Transverse colon (tissue), 3 donors: ENCODE data around the gene CHGA.

ENCODE experiments used
- EP300 ChIP-seq: sonication (generic); formaldehyde crosslinking; IDR thresholded peaks from one replicate; pipeline ENCODE4 v1.6.1; 2017; ENCODE audit warnings: antibody characterized with exemption, low read depth
- POLR2A ChIP-seq: fragments of 450-650 bp; IDR thresholded peaks from one replicate; pipeline ENCODE4 v1.6.1; 2016; ENCODE audit warnings: antibody characterized with exemption, mild to moderate bottlenecking, moderate library complexity
- TF ChIP-seq, protein P1 (sequence below), 5 experiments: fragments of 200-600 bp in 3 of 5; fragments of 450-650 bp in 2 of 5; sonication (generic) in 3 of 5; IDR thresholded peaks; 1 replicate in 2 of 5; 2 replicates in 3 of 5; pipeline ENCODE4 v1.5.1; 2016 to 2017; ENCODE audit warnings: antibody characterized with exemption in 5 of 5, inconsistent platforms in 3 of 5, mild to moderate bottlenecking in 2 of 5, moderate library complexity in 1 of 5

GRCh38 chr14:92971601-92972180 is 48.7 kb downstream of the CHGA start:
- TF ChIP-seq, protein P1, sequence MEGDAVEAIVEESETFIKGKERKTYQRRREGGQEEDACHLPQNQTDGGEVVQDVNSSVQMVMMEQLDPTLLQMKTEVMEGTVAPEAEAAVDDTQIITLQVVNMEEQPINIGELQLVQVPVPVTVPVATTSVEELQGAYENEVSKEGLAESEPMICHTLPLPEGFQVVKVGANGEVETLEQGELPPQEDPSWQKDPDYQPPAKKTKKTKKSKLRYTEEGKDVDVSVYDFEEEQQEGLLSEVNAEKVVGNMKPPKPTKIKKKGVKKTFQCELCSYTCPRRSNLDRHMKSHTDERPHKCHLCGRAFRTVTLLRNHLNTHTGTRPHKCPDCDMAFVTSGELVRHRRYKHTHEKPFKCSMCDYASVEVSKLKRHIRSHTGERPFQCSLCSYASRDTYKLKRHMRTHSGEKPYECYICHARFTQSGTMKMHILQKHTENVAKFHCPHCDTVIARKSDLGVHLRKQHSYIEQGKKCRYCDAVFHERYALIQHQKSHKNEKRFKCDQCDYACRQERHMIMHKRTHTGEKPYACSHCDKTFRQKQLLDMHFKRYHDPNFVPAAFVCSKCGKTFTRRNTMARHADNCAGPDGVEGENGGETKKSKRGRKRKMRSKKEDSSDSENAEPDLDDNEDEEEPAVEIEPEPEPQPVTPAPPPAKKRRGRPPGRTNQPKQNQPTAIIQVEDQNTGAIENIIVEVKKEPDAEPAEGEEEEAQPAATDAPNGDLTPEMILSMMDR (IDR thresholded peaks at IDR 0.05): no peak
- TF ChIP-seq EP300: no peak
- no peak for TF ChIP-seq POLR2A
